Measurements from ENCODE around the gene TUFM.

- TF ChIP-seq POLR2AphosphoS5 (IDR thresholded peaks at IDR 0.05) (no peak), CTCF (IDR thresholded peaks at IDR 0.05 in 8 of 11, conservative IDR thresholded peaks at IDR 0.05 in 3 of 11) (no peak)
Observed at GRCh38 chr16:28865001-28865688, 19.0 kb upstream of the TUFM start.
